ENCODE results near the gene CACNA2D1. TPM values are rescaled to one million over a fixed set of nuclear protein-coding genes. Genes with fewer than 3 reads are reported as not detected.

Gene CACNA2D1
- total and polyA plus RNA-seq, 9 of the 15 experiments (the other 6 are each of a cell fraction or from before 2014, with no cell fraction given): 0.49 TPM; not detected in 8

DNA sequence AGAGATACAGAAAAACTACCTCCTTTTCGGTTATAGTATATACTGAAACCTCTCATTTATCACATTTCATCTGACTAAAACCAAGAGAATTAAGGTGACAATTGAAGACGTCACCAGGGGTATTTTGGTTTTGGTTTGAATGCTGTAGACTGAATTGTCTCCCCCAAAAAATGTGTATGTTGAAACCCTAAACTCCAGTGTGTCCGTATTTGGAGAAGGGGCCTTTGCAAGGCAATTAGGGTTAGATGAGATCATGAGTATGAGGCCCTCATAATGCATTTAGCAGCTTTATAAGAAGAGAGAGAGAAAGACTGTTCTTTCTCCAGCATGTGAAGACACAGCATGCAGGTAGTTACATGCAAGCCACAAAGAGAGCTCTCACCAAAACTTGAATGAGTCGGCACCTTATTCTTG lies 59.5 kb downstream of the CACNA2D1 start (continued):
- TF ChIP-seq, protein P1, sequence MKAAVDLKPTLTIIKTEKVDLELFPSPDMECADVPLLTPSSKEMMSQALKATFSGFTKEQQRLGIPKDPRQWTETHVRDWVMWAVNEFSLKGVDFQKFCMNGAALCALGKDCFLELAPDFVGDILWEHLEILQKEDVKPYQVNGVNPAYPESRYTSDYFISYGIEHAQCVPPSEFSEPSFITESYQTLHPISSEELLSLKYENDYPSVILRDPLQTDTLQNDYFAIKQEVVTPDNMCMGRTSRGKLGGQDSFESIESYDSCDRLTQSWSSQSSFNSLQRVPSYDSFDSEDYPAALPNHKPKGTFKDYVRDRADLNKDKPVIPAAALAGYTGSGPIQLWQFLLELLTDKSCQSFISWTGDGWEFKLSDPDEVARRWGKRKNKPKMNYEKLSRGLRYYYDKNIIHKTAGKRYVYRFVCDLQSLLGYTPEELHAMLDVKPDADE (conservative IDR thresholded peaks at IDR 0.05; ENCODE audit: control insufficient read depth, low read depth, low read length): no peak
- no peak for TF ChIP-seq PBX2 (CRISPR knock-in tag; IDR thresholded peaks at IDR 0.05; ENCODE audit: low read depth)
- TF ChIP-seq PBX2 (tag; conservative IDR thresholded peaks at IDR 0.05; ENCODE audit: low read depth): no peak
- no peak for TF ChIP-seq MCM7 (IDR thresholded peaks at IDR 0.05)
- TF ChIP-seq MEIS2 (IDR thresholded peaks at IDR 0.05; ENCODE audit: partially characterized antibody): no peak
- no peak for TF ChIP-seq SRSF7 (optimal IDR thresholded peaks at IDR 0.05; ENCODE audit: low read depth, low read length)
- TF ChIP-seq, protein P2, sequence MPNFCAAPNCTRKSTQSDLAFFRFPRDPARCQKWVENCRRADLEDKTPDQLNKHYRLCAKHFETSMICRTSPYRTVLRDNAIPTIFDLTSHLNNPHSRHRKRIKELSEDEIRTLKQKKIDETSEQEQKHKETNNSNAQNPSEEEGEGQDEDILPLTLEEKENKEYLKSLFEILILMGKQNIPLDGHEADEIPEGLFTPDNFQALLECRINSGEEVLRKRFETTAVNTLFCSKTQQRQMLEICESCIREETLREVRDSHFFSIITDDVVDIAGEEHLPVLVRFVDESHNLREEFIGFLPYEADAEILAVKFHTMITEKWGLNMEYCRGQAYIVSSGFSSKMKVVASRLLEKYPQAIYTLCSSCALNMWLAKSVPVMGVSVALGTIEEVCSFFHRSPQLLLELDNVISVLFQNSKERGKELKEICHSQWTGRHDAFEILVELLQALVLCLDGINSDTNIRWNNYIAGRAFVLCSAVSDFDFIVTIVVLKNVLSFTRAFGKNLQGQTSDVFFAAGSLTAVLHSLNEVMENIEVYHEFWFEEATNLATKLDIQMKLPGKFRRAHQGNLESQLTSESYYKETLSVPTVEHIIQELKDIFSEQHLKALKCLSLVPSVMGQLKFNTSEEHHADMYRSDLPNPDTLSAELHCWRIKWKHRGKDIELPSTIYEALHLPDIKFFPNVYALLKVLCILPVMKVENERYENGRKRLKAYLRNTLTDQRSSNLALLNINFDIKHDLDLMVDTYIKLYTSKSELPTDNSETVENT (CRISPR knock-in tag; IDR thresholded peaks at IDR 0.05): no peak
- TF ChIP-seq NUFIP1 (IDR thresholded peaks at IDR 0.05; ENCODE audit: partially characterized antibody): no peak
- no peak for TF ChIP-seq ZNF133 (CRISPR knock-in tag; IDR thresholded peaks at IDR 0.05)
- no peak for TF ChIP-seq MBD1 (CRISPR knock-in tag; IDR thresholded peaks at IDR 0.05)

All from K562 (cell line).